A549 (cell line): ENCODE measurements around the gene RAB23. TPM values are rescaled to one million over a fixed set of nuclear protein-coding genes. Genes with fewer than 3 reads are reported as not detected.

ENCODE experiments used
- ATAC-seq, 2 experiments: fragments of 200-7000 bp in 1 of 2; fragments of >200 bp in 1 of 2; cut with Nextera tagmentation in 1 of 2; cut with Tn5 transposase in 1 of 2; 3 replicates each; pipeline versions ENCODE4 v1.8.0 to v1.9.1; 2018 to 2020; ENCODE audit warnings: mild to moderate bottlenecking in 1 of 2, moderate library complexity in 1 of 2
- CTCF ChIA-PET: fragments of 300-600 bp; sonication (Branson Sonifier 250); formaldehyde crosslinking; extraction: SDS; loops from one replicate; lab custom pipeline; 2021; ENCODE audit warnings: antibody characterized with exemption, inconsistent platforms; lab: Yijun Ruan, JAX
- POLR2A ChIA-PET: fragments of 350-600 bp; formaldehyde crosslinking; extraction: SDS; loops from one replicate; lab custom pipeline; 2021; ENCODE audit warnings: antibody characterized with exemption, inconsistent platforms; lab: Yijun Ruan, JAX
- DNase-seq, 2 experiments: peaks; one replicate each; pipeline versions ENCODE4 v3.0.0 to v3.0.0-alpha.2; 2011 to 2016; ENCODE audit warnings: low read depth in 1 of 2, low spot score in 1 of 2
- FAIRE-seq: peaks from 2 replicates; lab custom pipeline; 2011; peaks lifted over from hg19 to GRCh38; lab: Jason Lieb, UNC
- H3K27ac ChIP-seq, 2 experiments: fragments of >200 bp; sonication (Bioruptor Twin); formaldehyde crosslinking; 3 replicates each; pipeline ENCODE4 v1.5.1; 2016 to 2017
- H3K4me1 ChIP-seq: fragments of >200 bp; sonication (Bioruptor Twin); formaldehyde crosslinking; 3 replicates; pipeline ENCODE4 v1.6.1; 2016
- H3K4me2 ChIP-seq: fragments of >200 bp; sonication (Bioruptor Twin); formaldehyde crosslinking; 3 replicates; pipeline ENCODE4 v1.6.1; 2016
- H3K4me3 ChIP-seq: fragments of >200 bp; sonication (Bioruptor Twin); formaldehyde crosslinking; 3 replicates; pipeline ENCODE4 v1.5.1; 2016
- H3K9me3 ChIP-seq: fragments of >200 bp; sonication (Bioruptor Twin); formaldehyde crosslinking; 3 replicates; pipeline ENCODE4 v1.6.1; 2016
- CEBPB ChIP-seq, 2 experiments: fragments of >200 bp in 1 of 2; sonication (Bioruptor Twin) in 1 of 2; formaldehyde crosslinking in 1 of 2; IDR thresholded peaks; 2 replicates each; pipeline ENCODE4 v1.6.1; 2012 to 2016
- CHD2 ChIP-seq: fragments of 150-350 bp; IDR thresholded peaks from 2 replicates; pipeline ENCODE4 v1.6.1; 2014; ENCODE audit warnings: low read length; ENCODE audit not compliant: partially characterized antibody
- EHF ChIP-seq: fragments of 250-450 bp; sonication (Bioruptor Pico); IDR thresholded peaks from 2 replicates; pipeline ENCODE4 v1.5.0; 2020; ENCODE audit warnings: mild to moderate bottlenecking
- FOSL2 ChIP-seq, 2 experiments: fragments of 450-650 bp in 1 of 2; fragments of >200 bp in 1 of 2; sonication (Bioruptor Twin) in 1 of 2; formaldehyde crosslinking; IDR thresholded peaks; 2 replicates each; pipeline versions ENCODE4 v1.5.0 to v1.6.1; 2016 to 2020; ENCODE audit warnings: mild to moderate bottlenecking in 1 of 2, moderate library complexity in 1 of 2
- FOXS1 ChIP-seq: fragments of 250-450 bp; sonication (Bioruptor Pico); IDR thresholded peaks from 2 replicates; pipeline ENCODE4 v1.5.0; 2020; ENCODE audit warnings: mild to moderate bottlenecking, moderate library complexity
- GATA3 ChIP-seq: IDR thresholded peaks from 2 replicates; pipeline ENCODE4 v1.6.1; 2012; ENCODE audit warnings: borderline replicate concordance
- HEYL ChIP-seq: fragments of 250-450 bp; sonication (Bioruptor Pico); IDR thresholded peaks from 2 replicates; pipeline ENCODE4 v1.8.0; 2021; ENCODE audit warnings: mild to moderate bottlenecking, moderate library complexity
- HOXB5 ChIP-seq: fragments of 250-450 bp; sonication (Bioruptor Pico); IDR thresholded peaks from 2 replicates; pipeline ENCODE4 v1.5.0; 2020; ENCODE audit warnings: mild to moderate bottlenecking, moderate library complexity
- JUNB ChIP-seq: fragments of >200 bp; sonication (Bioruptor Twin); formaldehyde crosslinking; IDR thresholded peaks from 2 replicates; pipeline ENCODE4 v1.6.1; 2016
- MAZ ChIP-seq: fragments of 150-350 bp; IDR thresholded peaks from 2 replicates; pipeline ENCODE4 v1.6.1; 2014; ENCODE audit warnings: antibody characterized with exemption, low read depth, low read length, borderline replicate concordance
- MYC ChIP-seq: IDR thresholded peaks from 2 replicates; pipeline ENCODE4 v1.6.1; 2012; ENCODE audit warnings: mild to moderate bottlenecking, inconsistent platforms, low read length, improper control_type of control experiment, borderline replicate concordance
- TP53 ChIP-seq: fragments of 250-450 bp; sonication (Bioruptor Pico); IDR thresholded peaks from 2 replicates; pipeline ENCODE4 v1.5.0; 2021; ENCODE audit warnings: mild to moderate bottlenecking, moderate library complexity
- ZFP36 ChIP-seq: fragments of 450-650 bp; IDR thresholded peaks from 2 replicates; pipeline ENCODE4 v1.6.1; 2014; ENCODE audit warnings: borderline replicate concordance; ENCODE audit not compliant: partially characterized antibody
- ZNF302 ChIP-seq: fragments of 250-450 bp; sonication (Bioruptor Pico); IDR thresholded peaks from 2 replicates; pipeline ENCODE4 v1.9.0; 2021; ENCODE audit warnings: inconsistent platforms, mild to moderate bottlenecking, moderate library complexity
- WGBS: methylation state at CpG from one replicate; pipeline ENCODE4 v1.1.6; 2017; ENCODE audit errors: missing lambda C conversion rate; 5-methylcytosine and 5-hydroxymethylcytosine counted together
- polyA plus RNA-seq, 4 experiments: library from polyadenylated mRNA; depleted of rRNA in 3 of 4; stranded (reverse); fragments of >200 nt; fragmentation: RNase III in 1 of 4; extraction: RNeasy Plus Mini Kit Qiagen cat#74134 plus additional on column Dnase treatment in 1 of 4; gene quantifications; 2 replicates in 3 of 4; 3 replicates in 1 of 4; pipeline ENCODE4 v1.2.3, GENCODE V29; 2011 to 2017
- TF ChIP-seq, protein P1 (sequence below): fragments of 250-450 bp; sonication (Bioruptor Pico); IDR thresholded peaks from 2 replicates; pipeline ENCODE4 v1.5.0; 2020; ENCODE audit warnings: low read depth, mild to moderate bottlenecking, moderate library complexity
- TF ChIP-seq, protein P2 (sequence below): IDR thresholded peaks from 2 replicates; pipeline ENCODE4 v1.6.1; 2012; ENCODE audit warnings: low read depth, borderline replicate concordance
- TF ChIP-seq, protein P3 (sequence below): fragments of 250-450 bp; sonication (Bioruptor Pico); IDR thresholded peaks from 2 replicates; pipeline ENCODE4 v1.5.0; 2021; ENCODE audit warnings: mild to moderate bottlenecking, moderate library complexity, borderline replicate concordance

RAB23 gene
- polyA plus RNA-seq, 2 of the 4 experiments (the other 2 are of a cell fraction) = 8.6 to 21.5 TPM

DNA sequence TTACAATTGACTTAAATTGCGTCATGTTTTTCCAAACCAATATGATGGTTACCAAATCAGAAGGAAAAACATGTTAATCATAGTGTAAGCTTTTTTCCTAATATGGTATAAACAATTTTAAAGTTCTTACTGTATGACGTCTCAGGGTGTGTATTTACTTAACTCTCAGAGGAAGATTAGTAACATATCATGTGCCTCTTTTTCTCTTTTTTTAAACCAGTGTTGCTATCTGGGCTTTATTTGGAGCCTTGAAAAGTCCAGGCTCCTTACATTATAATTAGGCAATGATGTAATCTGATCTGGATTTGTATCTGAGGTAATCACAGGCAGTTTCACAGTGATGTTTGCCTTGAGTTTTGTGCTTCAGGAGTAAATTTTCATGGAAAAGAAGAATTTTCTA, 20.4 kb upstream of the RAB23 start:
- no peak for TF ChIP-seq FOSL2 (IDR thresholded peaks at IDR 0.05)
- peak; percentile 55 for TF ChIP-seq FOSL2 (CRISPR knock-in tag; IDR thresholded peaks at IDR 0.05)
- TF ChIP-seq CEBPB (IDR thresholded peaks at IDR 0.05) = 0 out of 4 replicates have a peak, but pooled peaks of 1 of the 2 experiments have one; percentile 24
- TF ChIP-seq, protein P1, sequence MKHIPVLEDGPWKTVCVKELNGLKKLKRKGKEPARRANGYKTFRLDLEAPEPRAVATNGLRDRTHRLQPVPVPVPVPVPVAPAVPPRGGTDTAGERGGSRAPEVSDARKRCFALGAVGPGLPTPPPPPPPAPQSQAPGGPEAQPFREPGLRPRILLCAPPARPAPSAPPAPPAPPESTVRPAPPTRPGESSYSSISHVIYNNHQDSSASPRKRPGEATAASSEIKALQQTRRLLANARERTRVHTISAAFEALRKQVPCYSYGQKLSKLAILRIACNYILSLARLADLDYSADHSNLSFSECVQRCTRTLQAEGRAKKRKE (CRISPR knock-in tag) = no peak
- 0 out of 2 replicates have a peak, but pooled peaks have one; percentile 21 for TF ChIP-seq JUNB
- TF ChIP-seq GATA3 = no peak
- CTCF ChIA-PET = no interaction called here
- peak; percentile 80 to 92 for ATAC-seq

DNA sequence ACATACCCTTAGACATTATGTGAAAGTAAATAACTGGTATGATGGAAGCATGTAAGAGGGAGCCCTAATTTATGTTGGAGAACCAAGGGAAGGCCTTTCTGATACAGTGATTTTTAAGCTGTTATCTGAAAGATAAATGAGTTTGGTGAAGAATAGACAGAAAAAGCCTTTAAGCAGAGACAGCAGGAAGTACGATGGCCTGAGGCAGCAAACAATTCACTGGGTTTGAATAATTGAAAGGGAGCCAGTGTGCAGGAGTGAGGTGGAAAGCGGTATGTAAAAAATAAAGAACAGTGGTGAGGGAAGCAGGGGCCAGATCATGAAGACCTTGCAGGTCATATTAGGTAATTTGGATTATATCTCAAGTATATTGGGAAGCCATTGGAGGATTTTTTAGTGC, 4.1 kb upstream of the RAB23 start:
- 78% methylated on average over 2 of the region's 2 CpGs for WGBS
- ATAC-seq = no peak
- no peak overlapping the region for H3K4me3 ChIP-seq
- CTCF ChIA-PET = no interaction called here
- TF ChIP-seq TP53 (CRISPR knock-in tag) (no peak), EHF (CRISPR knock-in tag) (no peak), CHD2 (no peak), MAZ (no peak), HEYL (no peak), ZNF302 (CRISPR knock-in tag) (no peak)
- TF ChIP-seq, protein P2, sequence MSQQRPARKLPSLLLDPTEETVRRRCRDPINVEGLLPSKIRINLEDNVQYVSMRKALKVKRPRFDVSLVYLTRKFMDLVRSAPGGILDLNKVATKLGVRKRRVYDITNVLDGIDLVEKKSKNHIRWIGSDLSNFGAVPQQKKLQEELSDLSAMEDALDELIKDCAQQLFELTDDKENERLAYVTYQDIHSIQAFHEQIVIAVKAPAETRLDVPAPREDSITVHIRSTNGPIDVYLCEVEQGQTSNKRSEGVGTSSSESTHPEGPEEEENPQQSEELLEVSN = no peak
- TF ChIP-seq, protein P3, sequence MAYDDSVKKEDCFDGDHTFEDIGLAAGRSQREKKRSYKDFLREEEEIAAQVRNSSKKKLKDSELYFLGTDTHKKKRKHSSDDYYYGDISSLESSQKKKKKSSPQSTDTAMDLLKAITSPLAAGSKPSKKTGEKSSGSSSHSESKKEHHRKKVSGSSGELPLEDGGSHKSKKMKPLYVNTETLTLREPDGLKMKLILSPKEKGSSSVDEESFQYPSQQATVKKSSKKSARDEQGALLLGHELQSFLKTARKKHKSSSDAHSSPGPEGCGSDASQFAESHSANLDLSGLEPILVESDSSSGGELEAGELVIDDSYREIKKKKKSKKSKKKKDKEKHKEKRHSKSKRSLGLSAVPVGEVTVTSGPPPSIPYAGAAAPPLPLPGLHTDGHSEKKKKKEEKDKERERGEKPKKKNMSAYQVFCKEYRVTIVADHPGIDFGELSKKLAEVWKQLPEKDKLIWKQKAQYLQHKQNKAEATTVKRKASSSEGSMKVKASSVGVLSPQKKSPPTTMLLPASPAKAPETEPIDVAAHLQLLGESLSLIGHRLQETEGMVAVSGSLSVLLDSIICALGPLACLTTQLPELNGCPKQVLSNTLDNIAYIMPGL (CRISPR knock-in tag) = no peak
- no peak overlapping the region for H3K4me2 ChIP-seq
- no peak for DNase-seq
- POLR2A ChIA-PET = no interaction called here
- no peak for FAIRE-seq
- H3K27ac ChIP-seq = no peak overlapping the region
- no peaks in the 10 kb centered on the region for H3K4me1 ChIP-seq
- H3K9me3 ChIP-seq = no peaks in the 10 kb centered on the region

More for the DNA sequence above, 20.4 kb upstream of the RAB23 start:
- DNase-seq (peak; percentile 15 to 71), FAIRE-seq (no peak)
- H3K4me1 ChIP-seq = peaks cover 16% of the 10 kb centered on the region; the same call in 2 of the 3 replicates
- no peak overlapping the region for H3K4me3 ChIP-seq
- no peaks in the 10 kb centered on the region for H3K9me3 ChIP-seq
- peak overlapping the region; percentile 52 to 75 for H3K27ac ChIP-seq
- peak overlapping the region; percentile 52 for H3K4me2 ChIP-seq
- 5% methylated on average over 2 of the region's 2 CpGs for WGBS
- POLR2A ChIA-PET = no interaction called here

DNA sequence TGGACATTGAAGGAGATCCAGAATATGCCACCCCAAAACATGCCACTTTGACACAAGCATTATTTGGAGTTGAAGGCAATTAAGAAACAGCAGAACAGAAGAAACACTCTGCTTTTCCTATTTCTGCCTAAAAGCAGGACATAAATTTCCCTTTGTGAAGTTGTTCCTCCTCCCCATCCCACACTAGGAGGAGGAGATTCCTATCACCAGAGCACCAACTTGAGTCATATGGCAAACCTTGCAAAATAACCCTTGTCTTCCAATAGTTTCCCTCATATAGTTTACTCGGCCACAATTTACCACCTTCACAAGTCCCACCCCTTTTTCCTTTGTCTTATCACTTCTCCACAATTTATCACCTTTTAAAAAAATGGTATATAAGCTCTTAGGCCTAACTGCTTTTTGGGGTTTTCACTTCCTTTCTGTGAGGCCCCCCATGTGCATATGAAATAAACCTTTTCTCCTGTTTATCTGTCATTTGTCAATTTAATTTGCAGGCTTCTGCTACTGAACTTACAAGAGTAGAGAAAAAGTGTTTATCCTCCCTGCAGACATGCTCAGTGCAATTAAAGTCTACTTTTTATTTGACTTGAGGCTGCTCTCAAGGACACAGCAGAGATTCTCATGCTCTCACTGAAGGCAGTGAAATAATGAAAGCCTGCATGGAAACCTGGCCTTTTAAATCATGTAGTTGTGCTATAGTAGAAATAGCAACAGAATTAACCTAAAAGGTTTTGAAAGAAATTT, 2.8 kb upstream of the RAB23 start:
- POLR2A ChIA-PET = no interaction called here
- CTCF ChIA-PET = interaction anchor here (1.0 kb wide), 1 partner anchor 52 kb away, joined by 3 read pairs; no protein-coding TSS in a partner anchor
- Histone ChIP-seq H3K27ac (no peak overlapping the region), H3K9me3 (no peaks in the 10 kb centered on the region), H3K4me1 (no peaks in the 10 kb centered on the region), H3K4me3 (no peak overlapping the region), H3K4me2 (no peak overlapping the region)
- no peak for FAIRE-seq
- 66% methylated on average over 1 of the region's 1 CpG for WGBS
- no peak for ATAC-seq
- DNase-seq = no peak
- no peak for TF ChIP-seq ZFP36
- TF ChIP-seq MYC = no peak
- TF ChIP-seq HOXB5 (CRISPR knock-in tag) = no peak
- TF ChIP-seq FOXS1 (CRISPR knock-in tag) = no peak
